Measurements from ENCODE around the gene TNK2. TPM values are rescaled to one million over a fixed set of nuclear protein-coding genes. Genes with fewer than 3 reads are reported as not detected.

Gene TNK2
- polyA plus RNA-seq, 1 donor (not counting 4 experiments of a cell fraction or from before 2014, with no cell fraction given): 15.8 TPM

GRCh38 chr3:195873971-195874370, 34.4 kb downstream of the TNK2 start:
- no peak overlapping the region for H3K9ac ChIP-seq (ENCODE audit: control insufficient read depth, extremely low read depth, insufficient read depth, low read length)
- TF ChIP-seq EZH2 (IDR thresholded peaks at IDR 0.05; ENCODE audit: low read length) (no peak), CTCF (optimal IDR thresholded peaks at IDR 0.05 in 1 of 3, IDR thresholded peaks at IDR 0.05 in 1 of 3, conservative IDR thresholded peaks at IDR 0.05 in 1 of 3; ENCODE audit: extremely low read depth in 1 of 3, insufficient read depth in 2 of 3, low read length in 3 of 3) (no peak)
- dilution Hi-C loops (cut with MboI; ENCODE audit: extremely low pct_ligation_motif_present, low sequenced_read_pairs): no loop called here
- no peak overlapping the region for H3K27ac ChIP-seq (ENCODE audit: control insufficient read depth, insufficient read depth, low read length)
- no peaks in the 10 kb centered on the region for H3K27me3 ChIP-seq (ENCODE audit: control insufficient read depth, extremely low read depth, insufficient read depth, low read length)
- peaks cover 14% of the 10 kb centered on the region for H3K4me1 ChIP-seq (ENCODE audit: control insufficient read depth, extremely low read depth, insufficient read depth, low read length)
- no peak overlapping the region for H2AFZ ChIP-seq (ENCODE audit: control insufficient read depth, low read length)
- peaks cover 29 to 37% of the 10 kb centered on the region in 2 experiments for H3K36me3 ChIP-seq (ENCODE audit: control insufficient read depth in 2 of 2, extremely low read depth in 1 of 2, insufficient read depth in 2 of 2, low read length in 2 of 2)
- H3K79me2 ChIP-seq (ENCODE audit: control insufficient read depth, insufficient read depth, low read length): peaks cover 9% of the 10 kb centered on the region
- no peak overlapping the region for H3K4me3 ChIP-seq (ENCODE audit: control insufficient read depth in 2 of 3, extremely low read depth in 1 of 3, insufficient read depth in 2 of 3, low read depth in 1 of 3, low read length in 3 of 3)
- FAIRE-seq: no peak
- DNase-seq (ENCODE audit: low read depth, low spot score): no peak
- H3K9me3 ChIP-seq (ENCODE audit: control insufficient read depth, low read depth, low read length): no peaks in the 10 kb centered on the region
- H3K9me1 ChIP-seq (ENCODE audit: control insufficient read depth, extremely low read depth, insufficient read depth, low read length): no peaks in the 10 kb centered on the region
- peaks cover 3% of the 10 kb centered on the region for H4K20me1 ChIP-seq (ENCODE audit: control insufficient read depth, extremely low read depth, insufficient read depth, low read length)
- H3K4me2 ChIP-seq (ENCODE audit: control insufficient read depth, extremely low read depth, insufficient read depth, low read depth, low read length): no peak overlapping the region

- DNase-seq (ENCODE audit: low read depth, low spot score) (no peak), FAIRE-seq (no peak)
- Histone ChIP-seq H3K4me2 (ENCODE audit: control insufficient read depth, extremely low read depth, insufficient read depth, low read depth, low read length) (no peak overlapping the region), H4K20me1 (ENCODE audit: control insufficient read depth, extremely low read depth, insufficient read depth, low read length) (peaks cover 3% of the 10 kb centered on the region), H3K4me1 (ENCODE audit: control insufficient read depth, extremely low read depth, insufficient read depth, low read length) (peaks cover 14% of the 10 kb centered on the region), H3K27me3 (ENCODE audit: control insufficient read depth, extremely low read depth, insufficient read depth, low read length) (no peaks in the 10 kb centered on the region), H3K27ac (ENCODE audit: control insufficient read depth, insufficient read depth, low read length) (no peak overlapping the region), H3K79me2 (ENCODE audit: control insufficient read depth, insufficient read depth, low read length) (peaks cover 9% of the 10 kb centered on the region), H3K9me1 (ENCODE audit: control insufficient read depth, extremely low read depth, insufficient read depth, low read length) (no peaks in the 10 kb centered on the region), H2AFZ (ENCODE audit: control insufficient read depth, low read length) (no peak overlapping the region), H3K9ac (ENCODE audit: control insufficient read depth, extremely low read depth, insufficient read depth, low read length) (no peak overlapping the region), H3K9me3 (ENCODE audit: control insufficient read depth, low read depth, low read length) (no peaks in the 10 kb centered on the region), H3K4me3 (ENCODE audit: control insufficient read depth in 2 of 3, extremely low read depth in 1 of 3, insufficient read depth in 2 of 3, low read depth in 1 of 3, low read length in 3 of 3) (no peak overlapping the region), H3K36me3 (ENCODE audit: control insufficient read depth in 2 of 2, extremely low read depth in 1 of 2, insufficient read depth in 2 of 2, low read length in 2 of 2) (peaks cover 28 to 34% of the 10 kb centered on the region in 2 experiments)
- TF ChIP-seq CTCF (optimal IDR thresholded peaks at IDR 0.05 in 1 of 3, IDR thresholded peaks at IDR 0.05 in 1 of 3, conservative IDR thresholded peaks at IDR 0.05 in 1 of 3; ENCODE audit: extremely low read depth in 1 of 3, insufficient read depth in 2 of 3, low read length in 3 of 3) (no peak), EZH2 (IDR thresholded peaks at IDR 0.05; ENCODE audit: low read length) (no peak)
- dilution Hi-C loops (cut with MboI; ENCODE audit: extremely low pct_ligation_motif_present, low sequenced_read_pairs): no loop called here
Measured at GRCh38 chr3:195873281-195873887, 35.0 kb downstream of the TNK2 start.

Data from keratinocyte (primary cell).